ENCODE measurements around the gene TVP23C.

Gene TVP23C

DNA sequence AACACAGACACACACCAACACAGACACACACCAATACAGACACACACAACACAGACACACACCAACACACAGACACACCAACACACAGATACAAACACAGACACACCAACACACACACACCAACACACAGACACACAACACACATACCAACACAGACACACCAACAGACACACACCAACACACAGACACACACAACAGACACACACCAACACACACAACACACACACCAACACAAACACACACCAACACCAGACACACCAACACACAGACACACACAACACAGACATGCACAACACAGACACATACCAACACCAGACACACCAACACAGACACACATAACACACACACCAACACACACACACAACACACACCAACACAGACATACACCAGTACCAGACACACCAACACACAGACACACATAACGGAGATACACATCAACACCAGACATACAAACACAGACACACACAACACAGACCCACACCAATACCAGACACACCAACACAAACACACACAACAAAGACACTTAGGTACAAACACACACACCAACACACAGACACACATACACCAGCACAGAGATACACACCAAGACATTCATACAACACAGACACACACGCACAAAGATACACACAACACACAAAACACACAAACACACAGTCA lies 98.1 kb downstream of the TVP23C start:
- no peak for DNase-seq

DNA sequence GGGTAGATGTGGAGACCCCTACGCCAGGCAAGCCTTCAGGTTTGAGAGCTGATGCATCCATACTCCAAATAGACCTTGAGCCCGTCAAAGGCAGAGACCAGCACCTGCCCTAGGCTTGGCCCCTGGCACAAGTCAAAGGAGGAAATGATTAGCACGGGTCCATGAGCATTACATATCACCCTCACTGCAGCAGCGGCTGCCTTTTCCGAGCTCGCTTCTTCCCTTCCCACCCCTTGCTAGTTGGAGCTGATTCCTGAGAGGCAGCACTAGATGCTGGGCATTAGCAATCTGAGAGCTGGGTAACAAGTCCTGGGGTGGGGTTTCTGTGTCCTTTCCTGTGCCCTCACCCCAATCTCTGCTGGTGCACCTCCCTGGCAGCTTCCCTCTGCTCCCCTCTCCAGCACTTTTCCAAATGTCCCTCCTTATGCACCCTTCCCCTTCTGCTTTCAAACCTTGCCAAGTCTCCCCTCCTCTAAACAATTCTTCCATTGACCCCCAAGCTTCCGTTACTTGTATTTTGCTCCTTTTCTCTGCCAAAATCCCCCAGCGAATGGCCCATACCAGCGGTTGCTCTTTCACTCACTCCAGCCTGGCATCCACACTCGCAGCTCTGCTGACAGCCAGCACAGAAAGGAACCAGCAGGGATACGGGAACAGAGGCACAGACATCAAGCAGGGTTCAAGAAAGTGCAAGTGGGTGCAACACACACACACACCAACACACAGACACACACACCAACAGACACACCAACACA lies 98.9 kb downstream of the TVP23C start:
- DNase-seq, result peak in 11 of 56 donors; percentile 4 to 33 (median 16)

- peak in 17 of 56 donors; percentile 2 to 51 (median 14) for DNase-seq
These were observed 100.1 kb downstream of the TVP23C start for GRCh38 chr17:15462976-15463772.

- DNase-seq, result peak in 25 of 56 donors; percentile 28 to 74 (median 57)
These were observed 105.6 kb downstream of the TVP23C start for GRCh38 chr17:15457723-15458094.

DNA sequence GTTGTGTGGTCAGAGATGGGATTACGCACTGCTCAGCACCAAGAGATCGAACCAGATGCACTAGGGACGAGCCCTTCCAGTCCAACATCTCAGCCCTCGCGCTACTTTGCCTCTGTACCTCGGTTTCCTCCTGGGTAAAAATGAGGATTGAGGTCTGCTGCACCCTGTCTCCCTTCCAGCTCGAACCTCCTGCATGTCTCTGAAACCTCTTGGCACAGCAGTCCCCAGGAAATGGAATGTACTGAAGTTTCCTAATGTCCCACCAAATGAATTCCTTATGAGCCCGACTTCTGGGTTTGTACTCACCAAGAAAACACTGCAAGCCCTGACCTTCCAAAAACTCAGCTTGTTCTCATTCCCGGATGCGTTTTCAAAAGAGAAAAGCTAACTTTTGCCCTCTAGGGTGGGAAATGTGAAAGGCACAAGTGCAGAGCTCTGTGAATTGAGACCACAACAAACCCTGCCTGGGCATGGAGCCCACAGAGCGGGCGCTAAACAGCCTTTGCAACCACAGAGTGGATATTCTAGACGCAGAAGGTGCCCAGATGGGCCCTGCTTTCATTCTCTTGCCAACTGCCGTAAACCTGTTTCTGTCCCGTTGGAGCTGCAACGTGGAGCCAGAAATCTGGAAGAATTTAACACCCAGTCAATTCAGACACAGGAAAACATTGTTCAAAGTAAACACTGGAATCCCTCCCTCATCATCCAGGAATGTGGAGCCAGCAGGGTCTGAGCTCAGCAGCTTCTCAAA lies 106.1 kb downstream of the TVP23C start:
- DNase-seq, result peak in 50 of 56 donors; percentile 15 to 85 (median 66)

GRCh38 chr17:15456496-15456895 lies 106.8 kb downstream of the TVP23C start:
- DNase-seq, result peak in 1 of 56 donors; percentile 8

DNA sequence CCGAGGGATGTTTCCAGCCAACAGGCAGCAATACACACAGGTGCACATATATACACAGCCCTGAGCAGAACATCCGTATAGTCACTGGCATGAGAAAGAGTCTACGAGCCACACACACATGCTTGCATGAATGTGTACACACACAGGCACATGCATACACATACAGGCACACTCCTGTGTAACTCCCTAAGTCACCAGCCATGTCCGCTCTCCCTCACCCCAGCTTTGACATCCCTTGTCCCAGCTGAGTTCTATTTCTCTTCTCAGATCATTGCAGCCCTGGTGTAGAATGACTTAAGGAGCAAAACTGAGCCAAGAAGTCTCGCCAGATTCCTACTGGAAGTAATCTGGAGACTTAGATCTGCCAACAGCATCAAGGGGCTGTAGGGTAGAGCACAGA lies 108.9 kb downstream of the TVP23C start:
- DNase-seq, result no peak

- peak in 26 of 56 donors; percentile 12 to 79 (median 44) for DNase-seq
These were observed 109.5 kb downstream of the TVP23C start for GRCh38 chr17:15453782-15454181.

GRCh38 chr17:15453246-15453645 lies 110.0 kb downstream of the TVP23C start:
- DNase-seq, result peak in 1 of 56 donors; percentile 15

DNA sequence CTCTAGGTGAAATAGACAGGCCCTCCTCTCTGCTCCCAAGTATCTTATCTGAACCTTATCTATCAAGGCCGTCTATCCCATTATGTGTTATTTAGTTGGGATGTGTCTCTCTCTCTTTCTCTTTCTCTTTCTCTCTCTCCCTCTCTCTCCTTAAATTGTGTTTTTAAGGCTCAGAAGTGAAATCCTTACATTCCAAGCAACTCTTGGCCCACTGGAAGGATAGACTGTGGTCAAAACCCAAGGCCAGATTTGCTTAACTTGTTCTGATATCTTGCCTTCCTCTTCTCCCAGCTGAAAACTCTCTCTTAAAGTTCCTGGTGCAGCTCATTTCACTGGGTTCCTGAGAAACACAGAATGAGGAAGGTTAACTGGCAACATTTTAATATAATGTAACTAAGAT lies 110.5 kb downstream of the TVP23C start:
- DNase-seq, result no peak
